ENCODE data around the gene SGPL1.
"Not testable (repeated sequence)": the region's sequence is repeated elsewhere in the genome, so short reads cannot be mapped to it uniquely, and the experiment has no call there.

Gene SGPL1

DNA sequence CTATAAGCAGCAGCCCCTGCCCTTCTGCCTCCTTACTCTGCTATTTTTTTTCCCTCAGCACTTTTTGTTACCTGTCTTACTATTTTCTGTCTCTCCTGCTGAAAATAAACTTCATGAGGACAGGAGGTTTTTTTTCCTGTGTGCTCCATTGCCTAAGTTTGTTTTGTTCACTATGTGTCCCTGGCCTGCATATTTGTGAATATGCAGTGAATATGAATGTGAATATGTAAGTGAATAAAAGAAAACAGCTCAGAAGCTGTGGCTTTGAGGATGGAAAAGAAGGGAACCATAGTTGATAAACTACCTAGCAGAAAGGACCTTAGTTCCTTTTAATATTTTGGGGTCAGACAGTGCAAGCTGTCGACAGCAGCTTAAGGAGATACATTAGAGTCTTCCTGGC, 37.7 kb downstream of the SGPL1 start:
- TF ChIP-seq, protein P1, sequence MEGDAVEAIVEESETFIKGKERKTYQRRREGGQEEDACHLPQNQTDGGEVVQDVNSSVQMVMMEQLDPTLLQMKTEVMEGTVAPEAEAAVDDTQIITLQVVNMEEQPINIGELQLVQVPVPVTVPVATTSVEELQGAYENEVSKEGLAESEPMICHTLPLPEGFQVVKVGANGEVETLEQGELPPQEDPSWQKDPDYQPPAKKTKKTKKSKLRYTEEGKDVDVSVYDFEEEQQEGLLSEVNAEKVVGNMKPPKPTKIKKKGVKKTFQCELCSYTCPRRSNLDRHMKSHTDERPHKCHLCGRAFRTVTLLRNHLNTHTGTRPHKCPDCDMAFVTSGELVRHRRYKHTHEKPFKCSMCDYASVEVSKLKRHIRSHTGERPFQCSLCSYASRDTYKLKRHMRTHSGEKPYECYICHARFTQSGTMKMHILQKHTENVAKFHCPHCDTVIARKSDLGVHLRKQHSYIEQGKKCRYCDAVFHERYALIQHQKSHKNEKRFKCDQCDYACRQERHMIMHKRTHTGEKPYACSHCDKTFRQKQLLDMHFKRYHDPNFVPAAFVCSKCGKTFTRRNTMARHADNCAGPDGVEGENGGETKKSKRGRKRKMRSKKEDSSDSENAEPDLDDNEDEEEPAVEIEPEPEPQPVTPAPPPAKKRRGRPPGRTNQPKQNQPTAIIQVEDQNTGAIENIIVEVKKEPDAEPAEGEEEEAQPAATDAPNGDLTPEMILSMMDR (IDR thresholded peaks at IDR 0.05; ENCODE audit: low read depth, low read length), result no peak
- no peak overlapping the region for H3K4me3 ChIP-seq (ENCODE audit: low read depth, low read length)

DNA sequence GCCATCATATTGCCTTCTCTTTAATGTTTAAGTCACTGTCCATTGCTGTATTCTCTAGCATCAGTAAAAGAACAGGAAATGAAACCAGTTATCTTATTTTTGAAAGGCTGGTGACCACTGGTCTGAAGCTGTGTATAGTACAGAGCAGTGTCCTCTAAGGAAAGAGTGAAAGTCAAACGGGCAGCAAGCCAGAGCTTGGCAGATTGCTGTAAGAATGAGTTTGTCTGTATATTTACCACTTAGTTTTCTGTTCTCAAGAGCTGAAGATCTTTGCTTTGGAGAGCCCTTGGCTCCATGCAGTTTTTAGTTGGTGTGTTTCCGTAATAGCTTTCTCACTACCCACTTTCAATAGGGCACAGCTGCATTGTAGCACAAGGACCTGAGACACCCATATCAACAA, 40.7 kb downstream of the SGPL1 start:
- H3K4me3 ChIP-seq (ENCODE audit: low read depth, low read length), result no peak overlapping the region
- TF ChIP-seq, protein P1 (IDR thresholded peaks at IDR 0.05; ENCODE audit: low read depth, low read length), result no peak

DNA sequence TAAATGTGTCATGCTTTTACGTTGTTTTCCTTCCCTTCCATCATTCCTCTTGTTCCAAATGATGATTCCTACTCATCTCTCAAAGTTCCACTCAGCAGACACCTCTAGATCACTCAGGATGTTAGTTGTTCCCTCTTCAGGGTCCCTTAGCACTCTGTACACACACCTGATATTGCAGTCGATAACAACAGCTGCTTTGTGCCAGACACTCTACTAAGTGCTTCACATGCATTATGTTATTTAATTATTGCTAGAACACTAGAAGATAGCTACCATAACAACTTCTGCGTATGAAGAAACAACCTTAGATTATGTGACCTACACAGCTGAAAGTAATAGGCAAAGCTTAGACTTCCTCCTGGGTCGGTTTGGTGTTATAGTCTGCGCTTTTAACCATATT, 43.0 kb downstream of the SGPL1 start:
- TF ChIP-seq, protein P1 (IDR thresholded peaks at IDR 0.05; ENCODE audit: low read depth, low read length), result no peak
- H3K4me3 ChIP-seq (ENCODE audit: low read depth, low read length), result no peak overlapping the region

DNA sequence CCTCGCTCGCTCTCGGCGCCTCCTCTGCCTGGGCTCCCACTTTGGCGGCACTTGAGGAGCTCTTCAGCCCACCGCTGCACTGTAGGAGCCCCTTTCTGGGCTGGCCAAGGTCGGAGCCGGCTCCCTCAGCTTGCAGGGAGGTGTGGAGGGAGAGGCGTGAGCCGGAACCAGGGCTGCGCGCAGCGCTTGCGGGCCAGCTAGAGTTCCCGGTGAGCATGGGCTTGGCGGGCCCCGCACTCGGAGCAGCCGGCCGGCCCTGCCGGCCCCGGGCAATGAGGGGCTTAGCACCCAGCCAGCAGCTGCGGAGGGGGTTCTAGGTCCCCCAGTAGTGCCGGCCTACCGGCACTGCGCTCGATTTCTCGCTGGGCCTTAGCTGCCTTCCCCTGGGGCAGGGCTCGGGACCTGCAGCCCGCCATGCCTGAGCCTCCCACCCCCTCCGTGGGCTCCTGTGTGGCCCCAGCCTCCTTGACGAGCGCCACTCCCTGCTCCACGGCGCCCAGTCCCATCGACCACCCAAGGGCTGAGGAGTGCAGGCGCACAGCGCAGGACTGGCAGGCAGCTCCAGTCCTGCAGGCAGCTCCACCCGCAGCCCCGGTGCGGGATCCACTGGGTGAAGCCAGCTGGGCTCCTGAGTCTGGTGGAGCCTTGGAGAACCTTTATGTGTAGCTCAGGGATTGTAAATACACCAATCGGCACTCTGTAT, 45.9 kb downstream of the SGPL1 start:
- H3K4me3 ChIP-seq (ENCODE audit: low read depth, low read length), result not testable (repeated sequence)

DNA sequence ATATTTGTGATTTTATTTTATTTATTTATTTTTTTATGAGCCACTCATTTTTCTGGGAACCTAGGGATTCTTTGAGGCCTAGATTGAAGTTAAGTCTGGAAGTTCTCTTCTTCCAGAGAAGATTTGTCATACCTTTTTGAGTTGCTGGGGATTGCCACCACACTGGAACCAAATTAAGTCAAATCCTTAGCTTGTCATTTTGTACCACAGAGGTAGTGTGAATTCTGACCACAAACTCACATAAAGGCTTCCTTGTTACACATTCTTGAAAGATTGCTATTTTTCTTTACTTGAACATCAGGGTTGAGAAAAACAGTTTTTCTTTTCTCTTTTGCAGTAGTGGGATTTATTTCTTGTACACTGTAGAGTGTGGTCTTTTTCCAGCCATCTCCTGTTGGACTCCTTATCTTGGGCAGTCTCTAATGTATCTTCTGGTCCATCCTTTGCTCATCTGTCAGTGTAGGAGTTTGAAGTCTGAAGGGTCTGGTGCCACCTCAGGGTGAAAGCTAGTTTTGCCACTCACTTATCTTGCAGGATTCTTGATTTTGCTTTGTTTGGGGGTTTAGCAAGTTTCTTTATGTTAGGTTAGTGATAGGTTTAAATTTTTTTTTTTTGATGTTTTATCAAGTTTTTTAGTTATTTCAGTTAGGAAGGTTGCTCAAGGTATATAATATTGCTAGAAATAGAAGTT, 47.9 kb downstream of the SGPL1 start:
- H3K4me3 ChIP-seq (ENCODE audit: low read depth, low read length), result no peak overlapping the region
- TF ChIP-seq, protein P1 (IDR thresholded peaks at IDR 0.05; ENCODE audit: low read depth, low read length), result no peak

DNA sequence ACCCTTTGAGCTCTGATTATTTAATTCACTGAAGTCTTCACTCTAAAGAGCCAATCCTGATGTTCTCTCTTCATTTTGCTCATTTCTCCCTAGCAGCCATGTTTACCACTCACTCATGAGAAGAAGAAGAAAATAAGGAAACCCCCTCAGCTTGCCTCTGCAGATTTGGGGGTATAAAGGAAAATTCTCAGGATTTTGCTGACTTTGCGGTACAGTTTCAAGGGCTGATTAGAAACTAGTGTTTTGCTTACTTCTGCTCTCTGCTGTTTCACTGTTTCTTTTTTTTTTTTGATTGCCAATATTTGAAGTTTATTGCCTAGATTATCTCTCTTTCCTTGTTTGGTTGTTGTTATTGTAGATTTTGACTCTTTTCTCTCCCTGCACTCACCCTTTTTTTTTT, 49.2 kb downstream of the SGPL1 start:
- H3K4me3 ChIP-seq (ENCODE audit: low read depth, low read length), result no peak overlapping the region
- TF ChIP-seq, protein P1 (IDR thresholded peaks at IDR 0.05; ENCODE audit: low read depth, low read length), result no peak

DNA sequence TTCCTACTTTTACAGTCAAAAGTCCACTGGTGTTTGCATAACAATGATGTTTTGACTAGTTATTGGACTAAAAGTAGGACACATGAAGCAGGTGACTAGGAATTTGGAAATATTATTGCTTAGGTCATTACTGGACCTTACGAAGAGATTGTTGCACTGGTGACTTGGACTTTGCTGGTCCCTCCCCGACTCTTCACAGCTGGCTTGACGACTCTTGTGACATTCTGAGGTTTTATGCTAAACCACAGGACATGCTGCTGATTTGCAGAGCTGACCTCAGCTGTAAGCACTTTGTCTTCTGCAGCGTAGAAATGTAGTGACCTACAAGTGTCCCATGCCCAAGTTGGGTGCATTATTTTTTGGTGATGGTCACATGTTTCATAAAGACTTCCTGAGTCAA, 50.7 kb downstream of the SGPL1 start:
- TF ChIP-seq, protein P1 (IDR thresholded peaks at IDR 0.05; ENCODE audit: low read depth, low read length), result no peak
- no peak overlapping the region for H3K4me3 ChIP-seq (ENCODE audit: low read depth, low read length)

All from WI38 (cell line).